Upper lobe of left lung (tissue), 6 donors: ENCODE data around the gene BRMS1. TPM values are rescaled to one million over a fixed set of nuclear protein-coding genes. Genes with fewer than 3 reads are reported as not detected.

Source experiments
- ATAC-seq, 2 donors: fragments of 200-7000 bp; cut with Tn5 transposase; one replicate each; pipeline ENCODE4 v1.9.1; 2022; ENCODE audit warnings: mild to moderate bottlenecking in 2 of 2, moderate library complexity in 2 of 2; ENCODE audit not compliant: low FRiP score in 2 of 2
- DNase-seq, 2 donors: peaks; one replicate each; pipeline ENCODE4 v3.0.0-alpha.2; 2019 to 2020
- H3K27ac ChIP-seq, 4 donors: fragments of 200-600 bp; sonication (generic); one replicate each; pipeline ENCODE4 v1.5.1; 2016 to 2019
- H3K27me3 ChIP-seq, 4 donors: fragments of 200-600 bp; sonication (generic); one replicate each; pipeline ENCODE4 v1.5.1; 2017 to 2019
- H3K36me3 ChIP-seq, 4 donors: fragments of 200-600 bp; sonication (generic); one replicate each; pipeline ENCODE4 v1.5.1; 2016 to 2019
- H3K4me1 ChIP-seq, 4 donors: fragments of 200-600 bp; sonication (generic); one replicate each; pipeline ENCODE4 v1.5.1; 2018 to 2019
- H3K4me3 ChIP-seq, 4 donors: fragments of 200-600 bp; sonication (generic); one replicate each; pipeline ENCODE4 v1.5.1; 2017 to 2019; ENCODE audit warnings: mild to moderate bottlenecking in 2 of 4, moderate library complexity in 1 of 4
- H3K9me3 ChIP-seq, 4 donors: fragments of 200-600 bp; sonication (generic); one replicate each; pipeline ENCODE4 v1.5.1; 2018 to 2019
- CTCF ChIP-seq, 6 experiments: fragments of 450-650 bp in 4 of 6; fragments of 200-600 bp in 2 of 6; sonication (generic) in 2 of 6; IDR thresholded peaks; one replicate each; pipeline ENCODE4 v1.5.1; 2016 to 2019; ENCODE audit warnings: antibody characterized with exemption in 6 of 6
- EP300 ChIP-seq, 4 donors: sonication (generic); formaldehyde crosslinking; IDR thresholded peaks; one replicate each; pipeline ENCODE4 v1.5.1; 2017; ENCODE audit warnings: antibody characterized with exemption in 4 of 4, control low read depth in 2 of 4
- POLR2A ChIP-seq, 4 donors: fragments of 450-650 bp; IDR thresholded peaks; one replicate each; pipeline ENCODE4 v1.5.1; 2016 to 2017; ENCODE audit warnings: antibody characterized with exemption in 4 of 4, mild to moderate bottlenecking in 2 of 4
- POLR2AphosphoS5 ChIP-seq, 2 donors: sonication (generic); formaldehyde crosslinking; IDR thresholded peaks; one replicate each; pipeline ENCODE4 v1.5.1; 2017; ENCODE audit warnings: antibody characterized with exemption in 2 of 2
- WGBS, 2 donors: methylation state at CpG; one replicate each; pipeline ENCODE4 v1.1.5; 2017 to 2018; 5-methylcytosine and 5-hydroxymethylcytosine counted together
- total RNA-seq, 6 donors: library from RNA; depleted of rRNA in 4 of 6; stranded (reverse); fragments of >200 nt in 4 of 6; gene quantifications; one replicate each; pipeline versions ENCODE4 v1.1.0 to v1.2.1, GENCODE V29; 2016 to 2021
- donor health status: DM: no; HTN: no; CAD: no; lungs with moderate emphysema.
- donor health status: DM: no; HTN: yes; CAD: no; lungs with severe emphysema.

Gene BRMS1
- total RNA-seq, 6 donors from 2014 or later = 34.8 to 63.8 (median 37.1) TPM

GRCh38 chr11:66291706-66292542, 53.0 kb downstream of the BRMS1 start, which contains the start of gene TMEM151A:
TMEM151A (plus strand) TSS chr11:66291894; CDS start chr11:66292014, 120 bp downstream.
- ATAC-seq = no peak
- Histone ChIP-seq H3K4me3 (peak within 1 kb of the TSS; percentile 42 to 54 (median 45)), H3K9me3 (no peaks in the 10 kb centered on the region), H3K4me1 (peaks cover 23 to 43% (median 27%) of the 10 kb centered on the region in 4 donors), H3K27me3 (peaks cover 0 to 35% (median 9%) of the 10 kb centered on the region in 4 donors), H3K27ac (no peak within 1 kb of the TSS), H3K36me3 (no peaks in the 10 kb centered on the region)
- DNase-seq = peak in 1 of 2 donors; percentile 89
- TF ChIP-seq POLR2AphosphoS5 (IDR thresholded peaks at IDR 0.05) = no peak
- TF ChIP-seq CTCF (IDR thresholded peaks at IDR 0.05) = no peak
- no peak for TF ChIP-seq POLR2A (IDR thresholded peaks at IDR 0.05)
- no peak for TF ChIP-seq EP300 (IDR thresholded peaks at IDR 0.05)
- WGBS, 2 donors = 0 to 1% methylated on average over 1 to 47 of the region's 95 CpGs

- DNase-seq = no peak
- Histone ChIP-seq H3K4me1 (peaks cover 23 to 45% (median 27%) of the 10 kb centered on the region in 4 donors), H3K27me3 (peaks cover 0 to 35% (median 9%) of the 10 kb centered on the region in 4 donors), H3K9me3 (no peaks in the 10 kb centered on the region), H3K4me3 (peak overlapping the region in 3 of 4 donors; percentile 42 to 54 (median 45)), H3K27ac (no peak overlapping the region), H3K36me3 (peaks cover 0 to 5% (median 0%) of the 10 kb centered on the region in 4 donors)
- no peak for ATAC-seq
- TF ChIP-seq POLR2AphosphoS5 (IDR thresholded peaks at IDR 0.05) (no peak), CTCF (IDR thresholded peaks at IDR 0.05) (no peak), EP300 (IDR thresholded peaks at IDR 0.05) (no peak), POLR2A (IDR thresholded peaks at IDR 0.05) (no peak)
- 18 to 29% methylated on average over 9 to 16 of the region's 16 CpGs for WGBS, 2 donors
These were observed 53.6 kb downstream of the BRMS1 start for GRCh38 chr11:66291303-66291705.

GRCh38 chr11:66290330-66290621, 54.6 kb downstream of the BRMS1 start:
- no peak for ATAC-seq
- Histone ChIP-seq H3K4me1 (peaks cover 23 to 45% (median 27%) of the 10 kb centered on the region in 4 donors), H3K9me3 (no peaks in the 10 kb centered on the region), H3K36me3 (peaks cover 0 to 11% (median 3%) of the 10 kb centered on the region in 4 donors), H3K4me3 (peak overlapping the region in 1 of 4 donors; percentile 79), H3K27me3 (peaks cover 0 to 34% (median 9%) of the 10 kb centered on the region in 4 donors), H3K27ac (no peak overlapping the region)
- TF ChIP-seq POLR2A (IDR thresholded peaks at IDR 0.05) (no peak), CTCF (IDR thresholded peaks at IDR 0.05) (no peak), POLR2AphosphoS5 (IDR thresholded peaks at IDR 0.05) (no peak), EP300 (IDR thresholded peaks at IDR 0.05) (no peak)
- DNase-seq = no peak
- 64 to 74% methylated on average over 2 of the region's 2 CpGs for WGBS, 2 donors

- H3K27me3 ChIP-seq = peaks cover 0 to 29% (median 9%) of the 10 kb centered on the region in 4 donors
- 6 to 18% methylated on average over 22 to 34 of the region's 36 CpGs for WGBS, 2 donors
- H3K9me3 ChIP-seq = no peaks in the 10 kb centered on the region
- TF ChIP-seq EP300 (IDR thresholded peaks at IDR 0.05) = no peak
- TF ChIP-seq CTCF (IDR thresholded peaks at IDR 0.05) = no peak
- TF ChIP-seq POLR2AphosphoS5 (IDR thresholded peaks at IDR 0.05) = no peak
- no peak for TF ChIP-seq POLR2A (IDR thresholded peaks at IDR 0.05)
- peaks cover 0 to 16% (median 3%) of the 10 kb centered on the region in 4 donors for H3K36me3 ChIP-seq
- ATAC-seq (peak; percentile 72 to 77), DNase-seq (peak; percentile 71 to 90)
- H3K4me1 ChIP-seq = peaks cover 23 to 45% (median 27%) of the 10 kb centered on the region in 4 donors
- peak overlapping the region; percentile 43 to 94 (median 77) for H3K4me3 ChIP-seq
- H3K27ac ChIP-seq = peak overlapping the region; percentile 90 to 94 (median 94)
These were observed 55.2 kb downstream of the BRMS1 start for GRCh38 chr11:66289548-66290329.
